ENCODE measurements around the gene TIGD2. TPM values are rescaled to one million over a fixed set of nuclear protein-coding genes. Genes with fewer than 3 reads are reported as not detected.

TIGD2 gene
- total RNA-seq, 1 donor from 2014 or later: 13.4 TPM

DNA sequence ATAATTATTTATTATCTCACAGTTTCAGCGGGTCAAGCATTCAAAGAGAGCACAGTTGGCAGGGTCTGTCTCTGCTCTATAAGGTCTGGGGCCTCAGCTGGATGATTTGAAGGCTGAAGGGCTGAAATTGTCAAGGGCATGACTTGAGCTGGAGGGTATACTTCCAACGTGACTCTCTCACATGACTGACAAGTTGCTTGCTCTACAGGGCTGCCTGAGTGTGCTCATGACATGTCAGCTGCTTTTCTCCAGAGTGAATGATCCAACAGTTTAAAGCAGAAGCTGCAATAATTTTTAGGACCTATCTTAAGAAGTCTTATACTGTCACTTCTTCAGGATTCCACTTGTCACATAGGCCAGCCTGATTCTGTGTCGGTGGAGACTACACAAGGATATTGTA is 51.2 kb downstream of the TIGD2 start:
- DNase-seq (ENCODE audit: low spot score): no peak

DNA sequence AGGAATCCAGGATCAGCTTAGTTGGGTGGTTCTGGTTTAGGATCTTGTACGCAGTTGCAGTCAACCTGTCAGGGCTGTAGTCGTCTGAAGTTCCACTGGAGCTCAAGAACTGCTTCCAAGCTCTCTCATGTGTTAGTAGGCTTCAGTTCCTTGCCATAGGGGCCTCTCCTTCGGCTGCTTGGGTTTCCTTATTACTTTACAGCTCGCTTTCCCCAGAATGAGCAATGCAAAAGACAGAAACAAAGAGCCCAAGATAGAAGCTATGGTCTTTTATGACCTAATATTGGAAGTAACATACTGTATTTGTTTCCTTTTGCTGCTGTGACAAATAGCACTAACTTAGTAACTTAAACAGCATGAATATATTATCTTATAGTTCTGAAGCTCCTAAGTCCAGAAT is 51.7 kb downstream of the TIGD2 start:
- DNase-seq (ENCODE audit: low spot score): no peak

DNA sequence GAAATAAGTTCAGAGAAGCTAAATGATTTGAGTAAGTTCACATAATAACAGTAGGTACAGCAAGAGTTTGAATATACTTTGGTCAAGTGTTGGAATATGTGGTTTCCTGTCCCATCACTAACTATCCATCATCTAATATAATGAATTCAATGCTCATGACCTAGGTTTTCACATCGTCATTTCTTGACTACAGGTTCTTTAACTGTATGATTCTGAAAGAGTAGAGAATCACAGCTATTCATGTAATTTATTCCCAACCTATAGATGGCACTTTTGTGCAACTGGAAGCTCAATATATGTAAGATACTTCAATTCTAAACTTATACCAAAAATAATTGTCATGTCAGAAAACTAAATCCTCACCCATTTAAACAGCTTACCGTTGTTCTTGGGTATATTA is 53.1 kb downstream of the TIGD2 start:
- DNase-seq (ENCODE audit: low spot score): no peak

Other genes with a start within 250 kb of the TIGD2 start
- 62.1 TPM for gene FAM13A, start 54.3 kb upstream of the TIGD2 start, total RNA-seq
- 3.5 TPM for gene GPRIN3, start 196.3 kb downstream of the TIGD2 start, total RNA-seq

Data from ureter (tissue), 1 donor.